ENCODE results near the gene PLCB4.

Gene PLCB4

DNA sequence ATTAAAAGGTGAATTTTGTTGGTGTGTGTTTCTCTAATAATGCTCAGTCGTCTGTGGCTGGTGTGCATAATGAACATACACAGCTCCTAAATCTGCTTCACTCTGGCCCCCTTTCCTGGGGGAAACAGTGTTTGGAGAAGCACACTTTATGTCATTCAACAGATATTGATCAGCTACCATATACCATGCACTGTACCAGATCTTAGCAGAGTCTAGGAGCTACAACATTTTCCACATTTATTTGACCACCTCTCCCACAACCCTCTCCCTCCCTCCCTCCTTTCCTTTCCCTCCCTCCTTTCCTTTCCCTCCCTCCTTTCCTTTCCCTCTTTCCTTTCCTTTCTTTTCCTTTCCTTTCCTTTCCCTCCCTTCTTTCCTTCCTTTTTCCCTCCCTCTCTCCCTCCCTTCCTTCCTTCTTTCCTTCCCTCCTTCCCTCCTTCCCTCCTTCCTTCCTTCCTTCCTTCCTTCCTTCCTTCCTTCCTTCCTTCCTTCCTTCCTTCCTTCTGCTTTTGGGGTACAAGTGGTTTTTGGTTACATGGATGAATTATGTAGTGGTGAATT, 85.7 kb downstream of the PLCB4 start:
- TF ChIP-seq, protein P1, sequence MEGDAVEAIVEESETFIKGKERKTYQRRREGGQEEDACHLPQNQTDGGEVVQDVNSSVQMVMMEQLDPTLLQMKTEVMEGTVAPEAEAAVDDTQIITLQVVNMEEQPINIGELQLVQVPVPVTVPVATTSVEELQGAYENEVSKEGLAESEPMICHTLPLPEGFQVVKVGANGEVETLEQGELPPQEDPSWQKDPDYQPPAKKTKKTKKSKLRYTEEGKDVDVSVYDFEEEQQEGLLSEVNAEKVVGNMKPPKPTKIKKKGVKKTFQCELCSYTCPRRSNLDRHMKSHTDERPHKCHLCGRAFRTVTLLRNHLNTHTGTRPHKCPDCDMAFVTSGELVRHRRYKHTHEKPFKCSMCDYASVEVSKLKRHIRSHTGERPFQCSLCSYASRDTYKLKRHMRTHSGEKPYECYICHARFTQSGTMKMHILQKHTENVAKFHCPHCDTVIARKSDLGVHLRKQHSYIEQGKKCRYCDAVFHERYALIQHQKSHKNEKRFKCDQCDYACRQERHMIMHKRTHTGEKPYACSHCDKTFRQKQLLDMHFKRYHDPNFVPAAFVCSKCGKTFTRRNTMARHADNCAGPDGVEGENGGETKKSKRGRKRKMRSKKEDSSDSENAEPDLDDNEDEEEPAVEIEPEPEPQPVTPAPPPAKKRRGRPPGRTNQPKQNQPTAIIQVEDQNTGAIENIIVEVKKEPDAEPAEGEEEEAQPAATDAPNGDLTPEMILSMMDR (IDR thresholded peaks at IDR 0.05; ENCODE audit: low read depth, low read length, missing control alignments) = no peak
- no peak overlapping the region for H3K4me3 ChIP-seq (ENCODE audit: low read depth, low read length)
- DNase-seq (ENCODE audit: low read depth) = no peak
- in situ Hi-C loops (cut with HindIII; ENCODE audit: low sequenced_read_pairs) = no loop called here

DNA sequence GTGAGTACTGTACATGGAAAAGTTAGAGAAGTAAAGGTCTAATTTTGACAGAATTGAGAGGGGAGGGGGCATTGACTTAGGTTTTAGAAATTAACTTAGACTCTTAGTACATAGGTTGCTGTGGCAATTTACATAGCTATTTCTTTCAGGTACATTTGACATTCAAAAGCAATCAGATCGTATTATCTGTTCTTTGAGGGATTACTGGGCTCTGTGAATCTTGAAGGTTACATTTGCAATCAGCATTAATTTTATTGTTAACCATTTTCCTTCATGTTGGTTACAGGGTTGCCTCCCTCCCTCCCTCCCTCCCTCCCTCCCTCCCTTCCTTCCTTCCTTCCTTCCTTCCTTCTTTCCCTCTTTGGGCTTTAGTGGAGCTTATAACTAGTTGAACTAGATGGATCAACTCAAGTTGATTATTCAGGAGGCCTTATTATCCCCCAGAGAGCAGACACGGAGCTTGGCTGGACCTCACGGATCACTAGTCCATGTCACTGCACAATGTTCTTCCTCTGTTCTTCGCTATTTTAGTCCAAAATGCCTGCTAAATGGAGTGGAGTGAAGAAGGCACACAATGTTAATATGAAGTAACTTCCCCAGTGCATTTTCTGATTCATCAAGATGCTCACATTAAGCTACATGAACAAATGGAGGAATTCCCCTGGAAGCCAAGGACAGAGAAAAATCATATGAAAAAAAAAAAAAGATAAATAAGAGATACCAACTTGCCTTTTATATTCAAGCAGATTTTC, 87.8 kb downstream of the PLCB4 start:
- no peak overlapping the region for H3K4me3 ChIP-seq (ENCODE audit: low read depth, low read length)
- TF ChIP-seq, protein P1 (IDR thresholded peaks at IDR 0.05; ENCODE audit: low read depth, low read length, missing control alignments) = no peak
- in situ Hi-C loops (cut with HindIII; ENCODE audit: low sequenced_read_pairs) = no loop called here
- DNase-seq (ENCODE audit: low read depth) = no peak

DNA sequence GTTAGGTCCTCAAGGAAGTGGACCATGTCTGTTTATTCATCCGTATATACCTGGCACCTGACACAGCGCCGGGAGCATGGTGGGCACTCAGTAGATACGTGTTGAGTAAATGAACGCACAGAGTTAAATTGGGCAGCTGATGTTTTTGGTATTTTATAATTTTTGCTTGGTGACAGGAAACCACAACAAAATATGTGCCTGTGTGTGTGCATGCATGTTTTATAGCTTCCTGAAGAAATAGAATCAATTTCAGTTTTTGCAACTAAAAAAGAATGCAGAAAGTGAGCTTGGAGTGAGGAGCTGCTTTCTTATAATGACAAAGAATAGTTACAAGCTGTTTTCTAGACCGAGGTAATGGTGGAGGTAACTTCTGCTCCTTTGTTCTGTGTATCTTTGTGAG, 91.4 kb downstream of the PLCB4 start:
- TF ChIP-seq, protein P1 (IDR thresholded peaks at IDR 0.05; ENCODE audit: low read depth, low read length, missing control alignments) = no peak
- no peak for DNase-seq (ENCODE audit: low read depth)
- H3K4me3 ChIP-seq (ENCODE audit: low read depth, low read length) = no peak overlapping the region
- in situ Hi-C loops (cut with HindIII; ENCODE audit: low sequenced_read_pairs) = no loop called here

DNA sequence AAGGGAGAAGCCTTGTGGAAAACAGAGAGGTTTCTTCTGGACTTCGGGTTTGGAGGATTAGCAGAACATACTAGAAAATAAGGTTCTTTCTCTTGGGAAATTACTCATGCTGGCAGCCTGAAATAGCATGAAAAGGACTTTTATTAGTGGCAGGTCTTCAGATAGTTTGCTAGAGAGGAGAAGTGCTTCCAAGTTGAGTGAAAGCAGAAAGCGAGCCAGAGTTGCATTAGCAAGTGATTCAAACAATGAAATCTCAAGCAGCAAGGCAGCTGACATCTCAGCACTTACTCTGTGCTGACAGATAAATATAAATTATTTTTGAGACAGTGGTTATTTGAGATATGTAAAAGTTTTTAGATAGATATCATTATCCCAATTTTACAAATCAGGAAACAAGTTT, 91.9 kb downstream of the PLCB4 start:
- H3K4me3 ChIP-seq (ENCODE audit: low read depth, low read length) = no peak overlapping the region

DNA sequence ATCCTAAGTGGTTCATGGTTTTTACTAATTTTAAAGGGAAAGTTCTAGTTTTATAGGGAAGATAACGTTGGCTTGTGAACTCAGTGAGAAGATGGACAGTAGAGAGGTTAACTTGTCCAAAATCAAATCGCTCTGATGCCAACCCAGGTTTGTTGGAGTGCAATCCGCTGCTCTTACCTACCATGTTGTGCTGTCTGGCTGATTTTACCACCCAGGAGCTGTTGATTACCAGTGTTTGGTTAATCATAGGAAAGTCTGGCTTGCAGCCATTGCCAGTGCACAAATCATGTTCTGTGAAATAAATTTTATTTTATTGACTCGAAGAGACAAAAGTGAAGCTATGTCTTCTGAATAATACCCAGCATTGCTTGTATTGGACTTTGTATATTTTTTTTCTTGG, 92.4 kb downstream of the PLCB4 start:
- DNase-seq (ENCODE audit: low read depth) = no peak
- in situ Hi-C loops (cut with HindIII; ENCODE audit: low sequenced_read_pairs) = no loop called here
- TF ChIP-seq, protein P1 (IDR thresholded peaks at IDR 0.05; ENCODE audit: low read depth, low read length, missing control alignments) = no peak
- H3K4me3 ChIP-seq (ENCODE audit: low read depth, low read length) = no peak overlapping the region

More for the DNA sequence above, 91.9 kb downstream of the PLCB4 start:
- in situ Hi-C loops (cut with HindIII; ENCODE audit: low sequenced_read_pairs) = no loop called here
- DNase-seq (ENCODE audit: low read depth) = no peak
- TF ChIP-seq, protein P1 (IDR thresholded peaks at IDR 0.05; ENCODE audit: low read depth, low read length, missing control alignments) = no peak

DNA sequence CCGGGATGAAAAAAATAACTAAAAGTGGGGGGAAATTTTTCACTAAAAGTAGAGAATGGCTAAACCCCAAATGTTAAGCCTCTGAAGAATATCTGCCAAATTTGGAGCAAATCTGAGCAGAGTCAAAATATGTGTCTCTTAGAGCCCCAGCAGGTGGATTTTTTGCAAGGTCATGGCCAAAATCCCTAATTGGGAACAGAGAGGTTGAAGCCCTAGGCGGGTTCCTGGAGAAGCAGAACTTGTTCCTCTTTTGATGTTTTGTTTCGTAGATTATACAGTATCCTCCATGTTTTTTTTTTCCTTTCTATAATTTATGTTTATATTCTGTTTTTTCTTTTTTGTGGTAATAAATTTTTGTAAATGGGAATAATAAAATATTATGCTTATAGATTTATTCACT, 94.4 kb downstream of the PLCB4 start:
- in situ Hi-C loops (cut with HindIII; ENCODE audit: low sequenced_read_pairs) = no loop called here
- no peak for DNase-seq (ENCODE audit: low read depth)
- no peak overlapping the region for H3K4me3 ChIP-seq (ENCODE audit: low read depth, low read length)
- TF ChIP-seq, protein P1 (IDR thresholded peaks at IDR 0.05; ENCODE audit: low read depth, low read length, missing control alignments) = no peak

All from astrocyte of the cerebellum (primary cell).